Keratinocyte (primary cell): Measurements from ENCODE around the gene IFNAR1. TPM values are rescaled to one million over a fixed set of nuclear protein-coding genes. Genes with fewer than 3 reads are reported as not detected.

Experiments
- DNase-seq: peaks from one replicate; pipeline ENCODE4 v3.0.0-alpha.2; 2011; ENCODE audit warnings: low read depth, missing footprints, low spot score
- FAIRE-seq: peaks from 2 replicates; lab custom pipeline; 2011; peaks lifted over from hg19 to GRCh38; lab: Jason Lieb, UNC
- H2AFZ ChIP-seq: 2 replicates; pipeline ENCODE4 v1.6.0; 2012; ENCODE audit warnings: low read length, control low read depth, inconsistent platforms; ENCODE audit not compliant: control insufficient read depth
- H3K27ac ChIP-seq: 2 replicates; pipeline ENCODE4 v1.5.1; 2011; ENCODE audit warnings: low read length; ENCODE audit not compliant: control insufficient read depth, insufficient read depth
- H3K27me3 ChIP-seq: 3 replicates; pipeline ENCODE4 v1.6.0; 2011; ENCODE audit warnings: low read length; ENCODE audit not compliant: control insufficient read depth, insufficient read depth; ENCODE audit errors: extremely low read depth
- H3K36me3 ChIP-seq, 2 experiments: 2 replicates in 1 of 2; 3 replicates in 1 of 2; pipeline ENCODE4 v1.5.1; 2011; ENCODE audit warnings: low read length in 2 of 2, mild to moderate bottlenecking in 1 of 2; ENCODE audit not compliant: control insufficient read depth in 2 of 2, insufficient read depth in 2 of 2; ENCODE audit errors: extremely low read depth in 1 of 2
- H3K4me1 ChIP-seq: 3 replicates; pipeline ENCODE4 v1.5.1; 2011; ENCODE audit warnings: low read length; ENCODE audit not compliant: control insufficient read depth, insufficient read depth; ENCODE audit errors: extremely low read depth
- H3K4me2 ChIP-seq: 3 replicates; pipeline ENCODE4 v1.6.0; 2011; ENCODE audit warnings: low read depth, low read length; ENCODE audit not compliant: control insufficient read depth, insufficient read depth; ENCODE audit errors: extremely low read depth
- H3K4me3 ChIP-seq, 3 experiments: fragments of 200-600 bp in 1 of 3; sonication (generic) in 1 of 3; 2 replicates in 2 of 3; 3 replicates in 1 of 3; pipeline ENCODE4 v1.5.1; 2011 to 2016; ENCODE audit warnings: low read length in 3 of 3, mild to moderate bottlenecking in 3 of 3, control low read depth in 2 of 3, inconsistent platforms in 1 of 3, low read depth in 1 of 3, mixed read lengths in 1 of 3, mixed run types in 1 of 3, moderate library complexity in 1 of 3; ENCODE audit not compliant: control insufficient read depth in 2 of 3, insufficient read depth in 2 of 3; ENCODE audit errors: extremely low read depth in 1 of 3
- H3K79me2 ChIP-seq: 2 replicates; pipeline ENCODE4 v1.6.0; 2012; ENCODE audit warnings: low read length; ENCODE audit not compliant: control insufficient read depth, insufficient read depth
- H3K9ac ChIP-seq: 3 replicates; pipeline ENCODE4 v1.6.0; 2011; ENCODE audit warnings: low read length; ENCODE audit not compliant: control insufficient read depth, insufficient read depth; ENCODE audit errors: extremely low read depth
- H3K9me1 ChIP-seq: 3 replicates; pipeline ENCODE4 v1.6.0; 2011; ENCODE audit warnings: low read length; ENCODE audit not compliant: control insufficient read depth, insufficient read depth; ENCODE audit errors: extremely low read depth
- H3K9me3 ChIP-seq: 2 replicates; pipeline ENCODE4 v1.5.1; 2012; ENCODE audit warnings: low read depth, low read length; ENCODE audit not compliant: control insufficient read depth
- H4K20me1 ChIP-seq: 3 replicates; pipeline ENCODE4 v1.6.0; 2011; ENCODE audit warnings: low read length; ENCODE audit not compliant: control insufficient read depth, insufficient read depth; ENCODE audit errors: extremely low read depth
- CTCF ChIP-seq, 3 experiments: IDR thresholded peaks in 1 of 3; conservative IDR thresholded peaks in 1 of 3; optimal IDR thresholded peaks in 1 of 3; 2 replicates in 2 of 3; 3 replicates in 1 of 3; pipeline versions ENCODE3 to v1.5.1; 2011; ENCODE audit warnings: low read length in 3 of 3, mild to moderate bottlenecking in 3 of 3, moderate library complexity in 2 of 3, control low read depth in 1 of 3, inconsistent platforms in 1 of 3; ENCODE audit not compliant: insufficient read depth in 2 of 3; ENCODE audit errors: extremely low read depth in 1 of 3
- EZH2 ChIP-seq: IDR thresholded peaks from one replicate; pipeline ENCODE4 v1.6.1; 2012; ENCODE audit warnings: inconsistent platforms, mild to moderate bottlenecking, low read length, moderate library complexity
- dilution Hi-C: fragments of 300-500 bp; cut with MboI; formaldehyde crosslinking; loops from one replicate; pipeline ENCODE4 v1.7.0; 2020; ENCODE audit warnings: low sequenced_read_pairs; ENCODE audit not compliant: extremely low pct_ligation_motif_present
- polyA plus RNA-seq, 5 experiments: library from polyadenylated mRNA; depleted of rRNA in 3 of 5; stranded (reverse) in 3 of 5; stranded (forward) in 1 of 5; unstranded in 1 of 5; fragments of >200 nt; gene quantifications; 1 replicate in 1 of 5; 2 replicates in 3 of 5; 3 replicates in 1 of 5; pipeline versions ENCODE4 v1.2.1 to v1.2.3, GENCODE V29; 2011 to 2012; ENCODE audit warnings: missing spikeins in 2 of 5, low read depth in 1 of 5, low replicate concordance in 1 of 5

Gene IFNAR1
- polyA plus RNA-seq, 1 donor (not counting 4 experiments of a cell fraction or from before 2014, with no cell fraction given) = 12.6 TPM

- H3K9me1 ChIP-seq = no peaks in the 10 kb centered on the region
- no peak overlapping the region for H3K4me3 ChIP-seq
- DNase-seq (no peak), FAIRE-seq (no peak)
- peaks cover 22% of the 10 kb centered on the region for H3K9me3 ChIP-seq
- no peaks in the 10 kb centered on the region for H3K79me2 ChIP-seq
- no peak overlapping the region for H2AFZ ChIP-seq
- H3K9ac ChIP-seq = no peak overlapping the region
- peaks cover 14% of the 10 kb centered on the region for H3K4me1 ChIP-seq
- H4K20me1 ChIP-seq = no peaks in the 10 kb centered on the region
- H3K27ac ChIP-seq = no peak overlapping the region
- H3K4me2 ChIP-seq = no peak overlapping the region
- no peaks in the 10 kb centered on the region for H3K36me3 ChIP-seq
- no peaks in the 10 kb centered on the region for H3K27me3 ChIP-seq
- dilution Hi-C loops = no loop called here
- TF ChIP-seq CTCF (optimal IDR thresholded peaks at IDR 0.05 in 1 of 3, IDR thresholded peaks at IDR 0.05 in 1 of 3, conservative IDR thresholded peaks at IDR 0.05 in 1 of 3; ENCODE audit: extremely low read depth in 1 of 3, insufficient read depth in 2 of 3, low read length in 3 of 3) (no peak), EZH2 (no peak)
These were observed 44.8 kb downstream of the IFNAR1 start for GRCh38 chr21:33369586-33369985.

- H2AFZ ChIP-seq = no peak overlapping the region
- no peaks in the 10 kb centered on the region for H3K9me1 ChIP-seq
- peaks cover 22% of the 10 kb centered on the region for H3K9me3 ChIP-seq
- H3K27me3 ChIP-seq = no peaks in the 10 kb centered on the region
- DNase-seq (no peak), FAIRE-seq (no peak)
- H4K20me1 ChIP-seq = no peaks in the 10 kb centered on the region
- no peak overlapping the region for H3K4me3 ChIP-seq
- TF ChIP-seq CTCF (optimal IDR thresholded peaks at IDR 0.05 in 1 of 3, IDR thresholded peaks at IDR 0.05 in 1 of 3, conservative IDR thresholded peaks at IDR 0.05 in 1 of 3; ENCODE audit: extremely low read depth in 1 of 3, insufficient read depth in 2 of 3, low read length in 3 of 3) = no peak
- no peak for TF ChIP-seq EZH2
- no peaks in the 10 kb centered on the region for H3K79me2 ChIP-seq
- H3K9ac ChIP-seq = no peak overlapping the region
- H3K4me2 ChIP-seq = no peak overlapping the region
- H3K36me3 ChIP-seq = no peaks in the 10 kb centered on the region
- dilution Hi-C loops = no loop called here
- no peak overlapping the region for H3K27ac ChIP-seq
- peaks cover 14% of the 10 kb centered on the region for H3K4me1 ChIP-seq
These were observed 45.5 kb downstream of the IFNAR1 start for GRCh38 chr21:33370305-33370704.
